GM12878 (cell line): Measurements from ENCODE around the gene KLK5. TPM values are rescaled to one million over a fixed set of nuclear protein-coding genes. Genes with fewer than 3 reads are reported as not detected.

Source experiments
- ATAC-seq: fragments of 200-7000 bp; cut with Tn5 transposase; 3 replicates; pipeline ENCODE4 v1.9.1; 2020; ENCODE audit warnings: mild to moderate bottlenecking, moderate library complexity
- BruUV-seq: library from RNA; stranded (reverse); fragments of 400-500 nt; replicated peaks from 2 replicates; lab custom pipeline; 2021; lab: Mats Ljungman, UMichigan
- CTCF ChIA-PET: fragments of 300-600 bp; sonication (Branson Sonifier 250); formaldehyde crosslinking; extraction: SDS; loops from one replicate; lab custom pipeline; 2021; ENCODE audit warnings: inconsistent platforms; lab: Yijun Ruan, JAX
- POLR2A ChIA-PET: fragments of 350-600 bp; formaldehyde crosslinking; extraction: SDS; loops from one replicate; lab custom pipeline; 2021; ENCODE audit warnings: inconsistent platforms; lab: Charles Lee
- RAD21 ChIA-PET: fragments of 300-600 bp; sonication (Branson Sonifier 250); formaldehyde crosslinking; loops from one replicate; lab custom pipeline; 2023; ENCODE audit warnings: antibody characterized with exemption; ENCODE audit not compliant: unreplicated experiment; lab: Charles Lee
- SMC1A ChIA-PET: fragments of 300-600 bp; sonication (Branson Sonifier 250); formaldehyde crosslinking; loops from one replicate; lab custom pipeline; 2023; ENCODE audit not compliant: unreplicated experiment, uncharacterized antibody; lab: Charles Lee
- DNase-seq: peaks from one replicate; pipeline ENCODE4 v3.0.0-alpha.2; 2011; ENCODE audit warnings: low read depth, low spot score
- FAIRE-seq: peaks from 3 replicates; lab custom pipeline; 2011; peaks lifted over from hg19 to GRCh38; lab: Jason Lieb, UNC
- H2AFZ ChIP-seq: 2 replicates; pipeline ENCODE4 v1.6.0; 2011; ENCODE audit warnings: low read depth, low read length, control low read depth; ENCODE audit not compliant: control insufficient read depth
- H3K27ac ChIP-seq: 2 replicates; pipeline ENCODE4 v1.5.1; 2011; ENCODE audit warnings: control low read depth; ENCODE audit not compliant: control insufficient read depth, insufficient read depth
- H3K27me3 ChIP-seq, 2 experiments: replicated peaks in 1 of 2; 2 replicates each; pipeline versions ENCODE4 v1.6.0 to v1.6.1; 2011; ENCODE audit warnings: low read length in 1 of 2; ENCODE audit not compliant: control insufficient read depth in 2 of 2, insufficient read depth in 2 of 2
- H3K36me3 ChIP-seq, 2 experiments: 2 replicates each; pipeline ENCODE4 v1.5.1; 2011; ENCODE audit warnings: low read length in 1 of 2; ENCODE audit not compliant: control insufficient read depth in 2 of 2, insufficient read depth in 2 of 2
- H3K4me1 ChIP-seq: 2 replicates; pipeline ENCODE4 v1.6.1; 2011; ENCODE audit warnings: mild to moderate bottlenecking, low read length, moderate library complexity, mixed read lengths; ENCODE audit not compliant: control insufficient read depth, insufficient read depth
- H3K4me2 ChIP-seq: 2 replicates; pipeline ENCODE4 v1.6.0; 2011; ENCODE audit warnings: control low read depth; ENCODE audit not compliant: control insufficient read depth, insufficient read depth
- H3K4me3 ChIP-seq: fragments of 200-600 bp; sonication (generic); 2 replicates; pipeline ENCODE4 v1.5.1; 2016
- H3K79me2 ChIP-seq: 2 replicates; pipeline ENCODE4 v1.6.0; 2011; ENCODE audit warnings: low read length; ENCODE audit not compliant: control insufficient read depth, insufficient read depth
- H3K9ac ChIP-seq: 2 replicates; pipeline ENCODE4 v1.8.0; 2011; ENCODE audit warnings: low read length, control low read depth, mixed read lengths; ENCODE audit not compliant: control insufficient read depth, insufficient read depth
- H3K9me3 ChIP-seq: replicated peaks from 3 replicates; pipeline ENCODE4 v1.5.1; 2011; ENCODE audit warnings: mild to moderate bottlenecking, low read length; ENCODE audit not compliant: control insufficient read depth, insufficient read depth
- H4K20me1 ChIP-seq: 2 replicates; pipeline ENCODE4 v1.6.0; 2011; ENCODE audit not compliant: control insufficient read depth, insufficient read depth
- DPF2 ChIP-seq: fragments of 450-650 bp; IDR thresholded peaks from 2 replicates; pipeline ENCODE4 v1.6.1; 2017; ENCODE audit warnings: mild to moderate bottlenecking
- HDAC2 ChIP-seq: fragments of 200-600 bp; sonication (generic); IDR thresholded peaks from 2 replicates; pipeline ENCODE4 v1.6.1; 2017
- IRF4 ChIP-seq: IDR thresholded peaks from 2 replicates; pipeline ENCODE4 v1.6.1; 2011; ENCODE audit warnings: low read depth, low read length
- JUNB ChIP-seq: IDR thresholded peaks from 2 replicates; pipeline ENCODE4 v1.6.1; 2016; ENCODE audit warnings: antibody characterized with exemption, mild to moderate bottlenecking
- LARP7 ChIP-seq: fragments of 450-650 bp; IDR thresholded peaks from 2 replicates; pipeline ENCODE4 v1.6.1; 2017; ENCODE audit warnings: mild to moderate bottlenecking
- MTA2 ChIP-seq: fragments of 450-650 bp; IDR thresholded peaks from 2 replicates; pipeline ENCODE4 v1.6.1; 2016; ENCODE audit warnings: low read depth, mild to moderate bottlenecking, moderate library complexity
- NFYB ChIP-seq: IDR thresholded peaks from 2 replicates; pipeline ENCODE4 v1.6.1; 2011; ENCODE audit warnings: low read depth, mild to moderate bottlenecking, low read length, improper control_type of control experiment, moderate library complexity; ENCODE audit not compliant: insufficient read depth
- NR2F1 ChIP-seq: fragments of 450-650 bp; conservative IDR thresholded peaks from 2 replicates; pipeline ENCODE4 v1.6.1; 2017; ENCODE audit warnings: mild to moderate bottlenecking
- SMARCA5 ChIP-seq: fragments of 450-650 bp; IDR thresholded peaks from 2 replicates; pipeline ENCODE4 v1.6.1; 2017; ENCODE audit warnings: mild to moderate bottlenecking
- SREBF1 ChIP-seq: IDR thresholded peaks from 2 replicates; pipeline ENCODE4 v1.6.1; 2012; ENCODE audit warnings: mild to moderate bottlenecking, low read length
- STAT3 ChIP-seq: IDR thresholded peaks from 2 replicates; pipeline ENCODE4 v1.6.1; 2011; ENCODE audit warnings: low read depth, low read length, improper control_type of control experiment
- WGBS: methylation state at CpG from one replicate; pipeline ENCODE4 v1.1.6; 2016; ENCODE audit warnings: low lambda C conversion rate; ENCODE audit not compliant: insufficient replicate concordance, insufficient coverage; ENCODE audit errors: missing lambda C conversion rate; 5-methylcytosine and 5-hydroxymethylcytosine counted together
- in situ Hi-C: fragments of 300-500 bp; cut with MboI; formaldehyde crosslinking; loops from 9 replicates; pipeline ENCODE4 v1.14.3; 2018; ENCODE audit warnings: mixed read lengths
- intact Hi-C: fragments of 100-400 bp; cut with micrococcal nuclease; formaldehyde crosslinking; loops from one replicate; pipeline ENCODE4 v1.14.2; 2022; ENCODE audit not compliant: unreplicated experiment
- polyA plus RNA-seq, 11 experiments: library from polyadenylated mRNA; depleted of rRNA in 4 of 11; unstranded in 6 of 11; stranded (reverse) in 5 of 11; fragments of >200 nt; fragmentation: Nextera tagmentation in 4 of 11; fragmentation: Illumina TruSeq in 1 of 11; extraction: Ambion mirVana in 4 of 11; extraction: Trizol in 1 of 11; gene quantifications; 1 replicate in 1 of 11; 2 replicates in 10 of 11; pipeline versions ENCODE4 v1.2.1 to v1.2.3, GENCODE V29; 2011 to 2016; ENCODE audit warnings: inconsistent platforms in 2 of 11, missing spikeins in 2 of 11, low read depth in 1 of 11
- total RNA-seq, 4 experiments: library from RNA; depleted of rRNA in 3 of 4; stranded (reverse); fragments of >200 nt in 3 of 4; fragmentation: Illumina TruSeq in 1 of 4; extraction: Trizol in 1 of 4; gene quantifications; 2 replicates each; pipeline versions ENCODE4 v1.2.1 to v1.2.3, GENCODE V29; 2013 to 2021
- TF ChIP-seq, protein P1 (sequence below): fragments of 450-650 bp; IDR thresholded peaks from 2 replicates; pipeline ENCODE4 v1.6.1; 2018; ENCODE audit warnings: mild to moderate bottlenecking, low read depth, moderate library complexity; ENCODE audit not compliant: partially characterized antibody
- TF ChIP-seq, protein P2 (sequence below): fragments of 450-650 bp; formaldehyde crosslinking; IDR thresholded peaks from 2 replicates; pipeline ENCODE4 v1.4.0; 2022; ENCODE audit warnings: mild to moderate bottlenecking, moderate library complexity

KLK5 gene
- total and polyA plus RNA-seq, 10 of the 15 experiments (the other 5 are each of a cell fraction or from before 2014, with no cell fraction given), result 0.16 TPM; not detected in 9

DNA sequence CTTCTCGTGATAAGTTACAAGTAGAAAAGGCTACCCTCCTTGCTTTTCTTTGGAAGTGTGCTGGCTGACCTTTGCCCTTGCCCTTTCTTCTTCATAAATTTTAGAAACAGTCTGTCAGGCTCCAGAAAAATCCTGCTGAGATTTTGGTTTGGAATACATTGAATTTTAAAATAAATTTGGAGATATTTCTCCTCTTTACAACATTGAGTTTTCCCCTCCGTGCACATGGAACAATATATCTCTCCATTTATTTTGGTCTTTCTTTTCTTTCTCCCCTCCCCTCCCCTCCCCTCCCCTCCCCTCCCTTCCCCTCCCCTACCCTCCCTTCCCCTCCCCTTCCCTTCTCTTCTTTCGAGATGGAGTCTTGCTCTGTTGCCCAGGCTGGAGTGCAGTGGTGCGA lies 50.2 kb downstream of the KLK5 start:
- Histone ChIP-seq H4K20me1 (no peaks in the 10 kb centered on the region), H3K4me3 (no peak overlapping the region), H3K4me1 (peaks cover 5% of the 10 kb centered on the region), H3K4me2 (no peak overlapping the region), H3K9me3 (no peaks in the 10 kb centered on the region; the same call in 2 of the 3 replicates), H2AFZ (no peak overlapping the region), H3K36me3 (no peaks in the 10 kb centered on the region), H3K79me2 (no peaks in the 10 kb centered on the region), H3K27me3 (no peaks in the 10 kb centered on the region), H3K27ac (no peak overlapping the region), H3K9ac (no peak overlapping the region)
- no TSS peak for BruUV-seq
- ATAC-seq, result no peak
- DNase-seq, result no peak
- TF ChIP-seq JUNB (no peak), MTA2 (no peak), NFYB (no peak), IRF4 (no peak), STAT3 (no peak), LARP7 (no peak), SREBF1 (no peak), DPF2 (no peak), NR2F1 (no peak), SMARCA5 (no peak), HDAC2 (no peak)
- TF ChIP-seq, protein P1, sequence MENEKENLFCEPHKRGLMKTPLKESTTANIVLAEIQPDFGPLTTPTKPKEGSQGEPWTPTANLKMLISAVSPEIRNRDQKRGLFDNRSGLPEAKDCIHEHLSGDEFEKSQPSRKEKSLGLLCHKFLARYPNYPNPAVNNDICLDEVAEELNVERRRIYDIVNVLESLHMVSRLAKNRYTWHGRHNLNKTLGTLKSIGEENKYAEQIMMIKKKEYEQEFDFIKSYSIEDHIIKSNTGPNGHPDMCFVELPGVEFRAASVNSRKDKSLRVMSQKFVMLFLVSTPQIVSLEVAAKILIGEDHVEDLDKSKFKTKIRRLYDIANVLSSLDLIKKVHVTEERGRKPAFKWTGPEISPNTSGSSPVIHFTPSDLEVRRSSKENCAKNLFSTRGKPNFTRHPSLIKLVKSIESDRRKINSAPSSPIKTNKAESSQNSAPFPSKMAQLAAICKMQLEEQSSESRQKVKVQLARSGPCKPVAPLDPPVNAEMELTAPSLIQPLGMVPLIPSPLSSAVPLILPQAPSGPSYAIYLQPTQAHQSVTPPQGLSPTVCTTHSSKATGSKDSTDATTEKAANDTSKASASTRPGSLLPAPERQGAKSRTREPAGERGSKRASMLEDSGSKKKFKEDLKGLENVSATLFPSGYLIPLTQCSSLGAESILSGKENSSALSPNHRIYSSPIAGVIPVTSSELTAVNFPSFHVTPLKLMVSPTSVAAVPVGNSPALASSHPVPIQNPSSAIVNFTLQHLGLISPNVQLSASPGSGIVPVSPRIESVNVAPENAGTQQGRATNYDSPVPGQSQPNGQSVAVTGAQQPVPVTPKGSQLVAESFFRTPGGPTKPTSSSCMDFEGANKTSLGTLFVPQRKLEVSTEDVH, result no peak
- TF ChIP-seq, protein P2, sequence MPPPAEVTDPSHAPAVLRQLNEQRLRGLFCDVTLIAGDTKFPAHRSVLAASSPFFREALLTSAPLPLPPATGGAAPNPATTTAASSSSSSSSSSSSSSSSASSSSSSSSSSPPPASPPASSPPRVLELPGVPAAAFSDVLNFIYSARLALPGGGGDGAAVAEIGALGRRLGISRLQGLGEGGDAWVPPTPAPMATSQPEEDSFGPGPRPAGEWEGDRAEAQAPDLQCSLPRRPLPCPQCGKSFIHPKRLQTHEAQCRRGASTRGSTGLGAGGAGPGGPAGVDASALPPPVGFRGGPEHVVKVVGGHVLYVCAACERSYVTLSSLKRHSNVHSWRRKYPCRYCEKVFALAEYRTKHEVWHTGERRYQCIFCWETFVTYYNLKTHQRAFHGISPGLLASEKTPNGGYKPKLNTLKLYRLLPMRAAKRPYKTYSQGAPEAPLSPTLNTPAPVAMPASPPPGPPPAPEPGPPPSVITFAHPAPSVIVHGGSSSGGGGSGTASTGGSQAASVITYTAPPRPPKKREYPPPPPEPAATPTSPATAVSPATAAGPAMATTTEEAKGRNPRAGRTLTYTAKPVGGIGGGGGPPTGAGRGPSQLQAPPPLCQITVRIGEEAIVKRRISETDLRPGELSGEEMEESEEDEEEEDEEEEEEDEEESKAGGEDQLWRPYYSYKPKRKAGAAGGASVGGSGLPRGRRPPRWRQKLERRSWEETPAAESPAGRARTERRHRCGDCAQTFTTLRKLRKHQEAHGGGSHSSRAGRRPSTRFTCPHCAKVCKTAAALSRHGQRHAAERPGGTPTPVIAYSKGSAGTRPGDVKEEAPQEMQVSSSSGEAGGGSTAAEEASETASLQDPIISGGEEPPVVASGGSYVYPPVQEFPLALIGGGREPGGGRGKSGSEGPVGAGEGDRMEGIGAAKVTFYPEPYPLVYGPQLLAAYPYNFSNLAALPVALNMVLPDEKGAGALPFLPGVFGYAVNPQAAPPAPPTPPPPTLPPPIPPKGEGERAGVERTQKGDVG, result no peak
- no peak for FAIRE-seq
- intact Hi-C loops, result no loop called here
- CTCF ChIA-PET, result no interaction called here
- RAD21 ChIA-PET, result interaction anchor here (1.6 kb wide), 1 partner anchor 19 kb away, joined by 4 read pairs; no protein-coding TSS in a partner anchor
- POLR2A ChIA-PET, result no interaction called here
- SMC1A ChIA-PET, result interaction anchor here (1.7 to 3.8 kb wide), 2 partner anchors 19 to 197 kb away, joined by 3 to 32 read pairs; no protein-coding TSS in a partner anchor
- 93% methylated on average over 3 of the region's 4 CpGs for WGBS
- in situ Hi-C loops, result no loop called here
